Astrocyte (in vitro differentiated cells and primary cell): ENCODE results near the gene GATA6.

Source experiments
- EZH2 ChIP-seq: IDR thresholded peaks from 2 replicates; pipeline ENCODE4 v1.6.1; 2012; ENCODE audit warnings: mild to moderate bottlenecking, low read length, inconsistent platforms; ENCODE audit not compliant: insufficient read depth
- TF ChIP-seq, protein P1 (sequence below): IDR thresholded peaks from 2 replicates; pipeline ENCODE4 v1.5.1; 2011; ENCODE audit warnings: low read depth, mild to moderate bottlenecking, inconsistent platforms, low read length, moderate library complexity; ENCODE audit not compliant: insufficient read depth

DNA sequence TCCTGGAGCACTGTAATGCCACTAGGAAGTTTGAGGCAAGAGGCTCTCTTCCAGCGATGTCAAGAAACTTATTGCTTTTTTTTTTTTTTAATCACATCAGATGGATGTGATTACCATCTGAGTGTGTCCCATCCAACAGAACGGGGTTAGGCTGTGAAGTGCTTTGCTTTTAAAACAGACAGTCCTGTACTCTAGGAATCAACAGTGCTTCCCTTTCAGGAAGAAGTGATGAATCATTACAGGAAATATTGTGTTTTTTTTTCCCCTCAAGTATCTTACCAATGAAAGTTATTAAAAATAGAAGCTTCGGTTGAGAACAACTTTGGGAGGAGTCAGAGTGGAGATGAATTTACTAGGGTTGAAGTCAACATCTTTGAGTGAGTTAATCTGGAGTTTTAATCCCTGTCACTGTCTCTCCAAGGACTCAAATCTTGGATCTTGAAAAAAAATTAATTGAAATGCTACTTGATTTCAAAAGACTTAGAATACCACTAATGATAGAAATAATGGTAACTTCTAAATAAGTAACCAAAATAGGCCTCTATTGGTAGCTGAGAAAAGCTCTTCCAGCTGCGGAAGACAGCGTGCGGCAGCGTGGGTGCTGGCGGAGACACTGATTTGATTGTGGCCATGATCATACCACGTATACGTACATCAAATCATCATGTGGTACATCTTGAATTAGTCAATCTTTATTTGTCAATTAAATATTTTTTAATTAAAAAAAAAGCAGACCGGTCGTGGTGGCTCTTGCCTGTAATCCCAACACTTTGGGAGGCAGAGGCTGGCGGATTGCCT lies 45.5 kb downstream of the GATA6 start:
- TF ChIP-seq, protein P1, sequence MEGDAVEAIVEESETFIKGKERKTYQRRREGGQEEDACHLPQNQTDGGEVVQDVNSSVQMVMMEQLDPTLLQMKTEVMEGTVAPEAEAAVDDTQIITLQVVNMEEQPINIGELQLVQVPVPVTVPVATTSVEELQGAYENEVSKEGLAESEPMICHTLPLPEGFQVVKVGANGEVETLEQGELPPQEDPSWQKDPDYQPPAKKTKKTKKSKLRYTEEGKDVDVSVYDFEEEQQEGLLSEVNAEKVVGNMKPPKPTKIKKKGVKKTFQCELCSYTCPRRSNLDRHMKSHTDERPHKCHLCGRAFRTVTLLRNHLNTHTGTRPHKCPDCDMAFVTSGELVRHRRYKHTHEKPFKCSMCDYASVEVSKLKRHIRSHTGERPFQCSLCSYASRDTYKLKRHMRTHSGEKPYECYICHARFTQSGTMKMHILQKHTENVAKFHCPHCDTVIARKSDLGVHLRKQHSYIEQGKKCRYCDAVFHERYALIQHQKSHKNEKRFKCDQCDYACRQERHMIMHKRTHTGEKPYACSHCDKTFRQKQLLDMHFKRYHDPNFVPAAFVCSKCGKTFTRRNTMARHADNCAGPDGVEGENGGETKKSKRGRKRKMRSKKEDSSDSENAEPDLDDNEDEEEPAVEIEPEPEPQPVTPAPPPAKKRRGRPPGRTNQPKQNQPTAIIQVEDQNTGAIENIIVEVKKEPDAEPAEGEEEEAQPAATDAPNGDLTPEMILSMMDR: no peak
- no peak for TF ChIP-seq EZH2
